Cardiac fibroblast (primary cell): ENCODE data around the gene PDE10A.

ENCODE experiments used
- DNase-seq, 2 donors: peaks; one replicate each; pipeline versions ENCODE4 v3.0.0 to v3.0.0-alpha.2; 2010; ENCODE audit warnings: low read depth in 2 of 2
- H3K4me3 ChIP-seq, 2 donors: replicated peaks in 1 of 2; 1 replicate in 1 of 2; 2 replicates in 1 of 2; pipeline ENCODE4 v1.5.1; 2011; ENCODE audit warnings: low read depth in 2 of 2, low read length in 2 of 2, mild to moderate bottlenecking in 2 of 2, moderate library complexity in 1 of 2
- CTCF ChIP-seq: IDR thresholded peaks from one replicate; pipeline ENCODE4 v1.5.1; 2011; ENCODE audit warnings: low read depth, mild to moderate bottlenecking, low read length, inconsistent platforms

The PDE10A gene

GRCh38 chr6:165443462-165443861, 219.6 kb downstream of the PDE10A start:
- H3K4me3 ChIP-seq = no peak overlapping the region
- TF ChIP-seq CTCF = no peak
- DNase-seq = no peak

DNA sequence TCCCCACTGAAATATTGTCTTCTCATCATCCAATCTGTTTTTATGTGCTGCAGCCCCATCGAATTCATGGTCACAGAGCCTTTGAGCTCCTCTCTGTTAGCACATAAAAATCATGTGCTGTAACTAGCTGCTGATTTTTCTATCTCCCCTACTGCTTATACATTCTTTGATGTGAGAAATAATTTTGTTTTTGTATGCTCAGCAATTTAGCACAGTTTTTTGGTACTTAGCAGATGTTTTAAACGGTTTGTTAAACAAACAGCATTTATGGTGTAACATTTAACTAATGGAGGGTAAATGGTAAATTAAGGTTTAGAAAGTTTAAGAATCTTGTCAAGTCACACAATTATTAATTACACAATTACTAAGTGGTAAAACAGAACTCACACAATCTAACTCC, 221.9 kb downstream of the PDE10A start:
- DNase-seq = no peak
- no peak overlapping the region for H3K4me3 ChIP-seq
- no peak for TF ChIP-seq CTCF

DNA sequence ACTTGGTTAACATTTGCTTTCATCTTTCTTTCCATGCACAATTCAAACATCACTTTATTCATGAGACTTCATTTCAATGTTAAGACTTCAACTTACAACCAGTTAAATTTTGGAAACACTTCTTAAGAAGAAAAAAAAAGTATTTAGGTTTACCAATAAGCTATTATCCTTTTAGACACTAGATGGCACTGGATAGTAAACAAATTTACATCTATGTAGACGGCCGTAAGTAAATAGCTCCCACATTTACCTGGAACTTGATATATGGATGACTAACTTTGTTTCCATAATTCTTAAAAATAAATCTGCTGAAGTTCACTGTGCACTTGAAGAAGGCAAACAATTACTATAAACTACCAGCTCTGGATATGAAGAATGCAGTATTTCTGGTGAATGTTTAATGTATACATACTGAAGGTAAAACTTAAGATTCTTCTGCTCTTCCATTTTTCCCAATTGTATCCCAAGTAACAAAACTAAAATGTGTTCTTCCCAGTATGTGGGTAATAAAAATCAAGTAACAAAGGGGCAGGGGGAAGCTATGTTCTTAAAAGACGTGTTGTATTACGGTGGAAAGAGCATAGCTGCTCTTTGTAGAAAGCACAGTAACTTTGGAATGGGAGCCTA, 223.0 kb downstream of the PDE10A start:
- DNase-seq = peak; percentile 89
- peak; percentile 51 for TF ChIP-seq CTCF
- H3K4me3 ChIP-seq = no peak overlapping the region

GRCh38 chr6:165426892-165427291, 236.1 kb downstream of the PDE10A start:
- DNase-seq = no peak
- no peak overlapping the region for H3K4me3 ChIP-seq
- TF ChIP-seq CTCF = no peak

DNA sequence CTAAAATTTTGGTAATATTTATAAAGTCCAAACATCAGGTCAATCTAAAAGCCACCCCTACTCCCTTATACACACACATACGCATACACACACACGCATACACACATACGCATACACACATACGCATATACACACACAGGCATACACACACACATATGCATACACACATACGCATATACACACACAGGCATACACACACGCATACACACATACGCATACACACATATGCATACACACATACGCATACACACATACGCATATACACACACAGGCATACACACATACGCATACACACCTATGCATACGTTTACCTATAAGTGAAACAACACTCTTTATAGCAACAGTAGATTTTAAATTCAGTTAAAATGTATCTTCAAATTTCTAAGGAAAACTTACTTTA, 240.8 kb downstream of the PDE10A start:
- no peak for DNase-seq
- no peak for TF ChIP-seq CTCF
- H3K4me3 ChIP-seq = no peak overlapping the region

GRCh38 chr6:165417278-165417865, 245.7 kb downstream of the PDE10A start:
- no peak for DNase-seq
- no peak for TF ChIP-seq CTCF
- no peak overlapping the region for H3K4me3 ChIP-seq

DNA sequence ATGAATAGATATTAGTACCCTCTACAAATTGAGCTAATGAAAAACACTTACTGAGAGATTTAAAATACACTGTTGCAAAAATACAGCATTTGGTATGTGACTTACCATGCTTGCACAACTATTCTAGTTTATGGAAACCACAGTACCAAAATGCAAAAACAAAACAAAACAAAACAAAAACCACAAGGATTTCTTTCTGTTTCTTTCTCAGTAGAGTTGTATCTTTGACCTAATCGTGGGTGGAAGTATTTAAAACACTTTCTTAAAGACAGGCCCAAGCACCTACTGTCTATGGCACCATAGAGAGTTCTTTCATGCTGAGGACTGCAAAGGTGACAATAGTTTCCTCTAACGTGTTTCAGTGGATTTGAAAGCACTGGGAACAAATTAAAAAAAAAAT, 258.3 kb downstream of the PDE10A start:
- no peak for TF ChIP-seq CTCF
- peak; percentile 8 to 49 for DNase-seq
- no peak overlapping the region for H3K4me3 ChIP-seq
